HL-60/S4 treated with retinoic acid at 250 ng/mL for 4 days and 3 days (cell line): ENCODE measurements around the gene PKNOX2.
"Not testable (repeated sequence)": the region's sequence is repeated elsewhere in the genome, so short reads cannot be mapped to it uniquely, and the experiment has no call there.

Experiments
- in situ Hi-C: fragments of 300-500 bp; cut with MboI; formaldehyde crosslinking; loops from 2 replicates; pipeline ENCODE4 v1.7.0; 2022; ENCODE audit warnings: low sequenced_read_pairs

The PKNOX2 gene

GRCh38 chr11:125200441-125200840, 35.9 kb downstream of the PKNOX2 start:
- in situ Hi-C loops = no loop called here

GRCh38 chr11:125201525-125202141, 37.1 kb downstream of the PKNOX2 start:
- in situ Hi-C loops = no loop called here

- in situ Hi-C loops = no loop called here
Measured at GRCh38 chr11:125202362-125202880, 37.9 kb downstream of the PKNOX2 start.

- in situ Hi-C loops = no loop called here
Measured at GRCh38 chr11:125202977-125203376, 38.4 kb downstream of the PKNOX2 start.

- in situ Hi-C loops = no loop called here
Measured at GRCh38 chr11:125207866-125208425, 43.4 kb downstream of the PKNOX2 start.

GRCh38 chr11:125210066-125210465, 45.5 kb downstream of the PKNOX2 start:
- in situ Hi-C loops = no loop called here

- in situ Hi-C loops = no loop called here
Measured at GRCh38 chr11:125211191-125211947, 46.8 kb downstream of the PKNOX2 start.

GRCh38 chr11:125211948-125212340, 47.4 kb downstream of the PKNOX2 start:
- in situ Hi-C loops = no loop called here

- in situ Hi-C loops = no loop called here
Measured at GRCh38 chr11:125214601-125215565, 50.3 kb downstream of the PKNOX2 start.

GRCh38 chr11:125215976-125216375, 51.4 kb downstream of the PKNOX2 start:
- in situ Hi-C loops = no loop called here

- in situ Hi-C loops = no loop called here
Measured at GRCh38 chr11:125218336-125218735, 53.8 kb downstream of the PKNOX2 start.

- in situ Hi-C loops = no loop called here
Measured at GRCh38 chr11:125221461-125221860, 56.9 kb downstream of the PKNOX2 start.

GRCh38 chr11:125222494-125222893, 57.9 kb downstream of the PKNOX2 start:
- in situ Hi-C loops = no loop called here

- in situ Hi-C loops = not testable (repeated sequence)
Measured at GRCh38 chr11:125223161-125223560, 58.6 kb downstream of the PKNOX2 start.

GRCh38 chr11:125223901-125224361, 59.4 kb downstream of the PKNOX2 start:
- in situ Hi-C loops = no loop called here

GRCh38 chr11:125224391-125225021, 60.0 kb downstream of the PKNOX2 start:
- in situ Hi-C loops = no loop called here

GRCh38 chr11:125225401-125225800, 60.9 kb downstream of the PKNOX2 start:
- in situ Hi-C loops = no loop called here

- in situ Hi-C loops = no loop called here
Measured at GRCh38 chr11:125226031-125226430, 61.5 kb downstream of the PKNOX2 start.

- in situ Hi-C loops = no loop called here
Measured at GRCh38 chr11:125226706-125227105, 62.2 kb downstream of the PKNOX2 start.

- in situ Hi-C loops = no loop called here
Measured at GRCh38 chr11:125227151-125227550, 62.6 kb downstream of the PKNOX2 start.
